22Rv1 (cell line): ENCODE measurements around the gene PPP1R2.

ENCODE experiments used
- CTCF ChIP-seq: fragments of 450-650 bp; IDR thresholded peaks from 2 replicates; pipeline ENCODE4 v1.5.1; 2017; ENCODE audit warnings: mild to moderate bottlenecking
- ZFX ChIP-seq: fragments of 450-650 bp; IDR thresholded peaks from 2 replicates; pipeline ENCODE4 v1.6.1; 2017; ENCODE audit warnings: antibody characterized with exemption, borderline replicate concordance

- TF ChIP-seq CTCF = no peak
- no peak for TF ChIP-seq ZFX
Measured at GRCh38 chr3:195532834-195533233, 10.3 kb downstream of the PPP1R2 start.
